NCI-H774 (cell line): Measurements from ENCODE around the gene JAM2.
A peak's percentile ranks its signal among the peaks of the same experiment; 100 is the strongest.
"Not testable (repeated sequence)": the region's sequence is repeated elsewhere in the genome, so short reads cannot be mapped to it uniquely, and the experiment has no call there.

ENCODE experiments used
- DNase-seq: peaks from one replicate; lab custom pipeline; 2025; lab: John Stamatoyannopoulos, UW

JAM2 gene

GRCh38 chr21:25638660-25639550, at the start of gene JAM2:
Gene JAM2, plus strand, starts transcription at chr21:25639258. Its CDS starts 564 bp downstream, at chr21:25639822.
- DNase-seq = no peak

DNA sequence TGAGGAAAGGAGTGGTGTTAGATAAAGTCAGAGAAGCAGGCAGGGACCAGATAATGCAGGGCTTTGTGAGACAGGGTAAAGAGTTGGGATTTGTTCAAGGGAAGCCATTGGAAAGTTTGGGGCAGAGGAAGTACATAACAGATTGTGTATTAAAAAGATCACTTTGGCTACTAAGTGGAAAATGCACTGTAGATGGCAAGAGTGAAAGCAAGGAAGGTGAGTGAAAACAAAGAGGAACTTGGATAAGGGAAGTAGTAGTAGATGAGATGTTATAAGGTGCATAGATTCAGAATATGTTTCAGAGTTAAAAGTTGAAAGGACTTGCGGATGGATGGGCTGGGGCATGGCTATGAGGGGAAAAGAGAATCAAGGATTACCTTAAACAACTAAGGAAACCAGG, 49.2 kb upstream of the JAM2 start:
- DNase-seq = no peak

GRCh38 chr21:25607151-25608043, 31.7 kb upstream of the JAM2 start, which contains the start of gene MRPL39:
Gene MRPL39, minus strand, starts transcription at chr21:25607481. Its CDS starts 6 bp downstream, at chr21:25607475.
- peak; percentile 80 for DNase-seq

DNA sequence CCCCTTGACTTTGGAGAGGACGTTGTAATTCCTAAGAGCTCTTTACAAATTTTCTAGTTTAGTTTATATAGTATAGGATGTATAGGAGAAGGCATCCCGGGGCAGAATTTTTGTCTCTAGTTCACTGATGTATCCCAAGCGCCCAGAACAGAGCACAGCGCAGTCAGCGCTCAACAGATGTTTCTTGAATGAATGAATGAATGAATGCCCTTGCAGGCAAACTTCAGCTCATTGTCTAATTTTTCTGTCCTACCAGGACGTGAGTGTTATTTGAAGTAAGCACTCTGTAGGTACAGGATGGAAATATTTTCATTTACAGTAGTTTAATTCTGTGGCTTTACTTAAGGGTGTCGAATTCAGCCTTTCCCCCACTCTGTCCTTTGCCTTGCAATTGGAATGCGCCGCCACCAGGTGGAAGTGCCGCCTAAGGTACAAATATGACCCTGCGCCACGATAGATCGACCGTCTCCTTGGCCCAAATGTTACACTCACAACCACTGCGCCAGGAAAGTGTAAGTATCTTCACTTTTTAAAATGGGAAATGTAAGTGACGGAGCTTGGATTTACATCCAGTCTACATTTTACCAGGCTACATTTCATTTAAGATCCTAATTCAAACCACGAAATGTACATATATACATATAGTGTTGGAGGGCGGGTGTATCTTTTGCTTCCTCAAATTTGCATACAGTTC, 30.9 kb upstream of the JAM2 start:
- DNase-seq = peak; percentile 74

DNA sequence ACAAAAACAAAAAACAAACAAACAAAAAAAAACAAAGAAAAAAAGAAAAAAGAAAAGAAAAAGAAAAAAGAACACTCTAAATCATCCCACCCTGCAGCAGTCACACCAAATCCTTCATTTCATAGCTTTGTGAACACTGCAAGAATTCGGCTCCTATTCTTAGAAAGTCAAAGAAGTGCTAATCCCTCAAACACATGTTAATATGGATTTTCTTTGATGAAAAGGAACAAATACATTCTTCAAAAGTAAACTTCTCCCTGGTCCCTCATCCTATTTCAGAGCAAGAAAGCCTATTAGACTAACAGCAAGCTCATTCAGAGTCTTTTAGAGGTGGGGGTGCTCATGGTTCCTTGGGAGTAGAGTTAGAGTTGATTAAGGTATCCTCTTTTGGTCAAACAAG, 24.6 kb upstream of the JAM2 start:
- DNase-seq = no peak

DNA sequence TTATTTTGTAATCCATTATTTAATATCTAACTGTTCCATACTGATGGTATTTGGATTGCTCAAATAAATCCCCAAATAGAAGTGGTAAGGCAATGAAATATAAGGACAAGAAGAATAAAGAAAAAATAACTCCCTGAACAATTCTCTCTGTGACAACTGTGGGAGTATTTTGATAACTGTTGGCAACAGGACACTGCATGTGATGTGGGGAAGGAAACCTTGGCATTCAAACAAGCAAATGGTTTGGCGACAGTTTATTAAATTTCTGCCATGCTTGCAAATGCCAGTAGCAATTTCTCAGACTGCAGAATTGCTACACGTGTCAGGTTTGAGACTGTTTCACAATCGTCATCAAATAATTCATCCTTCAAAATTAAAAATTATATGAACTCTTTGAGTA, 23.2 kb upstream of the JAM2 start:
- no peak for DNase-seq

DNA sequence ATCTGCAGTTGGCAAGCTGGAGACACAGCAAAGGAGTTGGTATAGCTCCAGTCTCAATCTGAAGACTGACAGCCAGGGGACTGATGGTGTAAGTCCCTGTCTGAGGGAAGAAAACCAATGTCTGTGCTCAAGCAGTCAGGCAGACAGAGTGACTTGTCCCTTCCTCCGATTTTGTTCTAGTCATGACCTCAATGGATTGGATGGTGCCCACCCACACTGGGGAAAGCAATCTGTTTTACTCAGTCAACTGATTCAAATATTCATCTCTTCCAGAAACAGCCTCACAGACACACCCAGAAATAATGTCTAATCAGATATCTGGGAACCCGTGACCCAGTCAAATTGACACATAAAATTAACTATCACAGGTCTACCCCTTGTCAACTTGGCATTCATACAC, 19.9 kb upstream of the JAM2 start:
- no peak for DNase-seq

GRCh38 chr21:25624511-25624910, 14.5 kb upstream of the JAM2 start:
- DNase-seq = no peak

- DNase-seq = no peak
These were observed 14.0 kb upstream of the JAM2 start for GRCh38 chr21:25625036-25625435.

DNA sequence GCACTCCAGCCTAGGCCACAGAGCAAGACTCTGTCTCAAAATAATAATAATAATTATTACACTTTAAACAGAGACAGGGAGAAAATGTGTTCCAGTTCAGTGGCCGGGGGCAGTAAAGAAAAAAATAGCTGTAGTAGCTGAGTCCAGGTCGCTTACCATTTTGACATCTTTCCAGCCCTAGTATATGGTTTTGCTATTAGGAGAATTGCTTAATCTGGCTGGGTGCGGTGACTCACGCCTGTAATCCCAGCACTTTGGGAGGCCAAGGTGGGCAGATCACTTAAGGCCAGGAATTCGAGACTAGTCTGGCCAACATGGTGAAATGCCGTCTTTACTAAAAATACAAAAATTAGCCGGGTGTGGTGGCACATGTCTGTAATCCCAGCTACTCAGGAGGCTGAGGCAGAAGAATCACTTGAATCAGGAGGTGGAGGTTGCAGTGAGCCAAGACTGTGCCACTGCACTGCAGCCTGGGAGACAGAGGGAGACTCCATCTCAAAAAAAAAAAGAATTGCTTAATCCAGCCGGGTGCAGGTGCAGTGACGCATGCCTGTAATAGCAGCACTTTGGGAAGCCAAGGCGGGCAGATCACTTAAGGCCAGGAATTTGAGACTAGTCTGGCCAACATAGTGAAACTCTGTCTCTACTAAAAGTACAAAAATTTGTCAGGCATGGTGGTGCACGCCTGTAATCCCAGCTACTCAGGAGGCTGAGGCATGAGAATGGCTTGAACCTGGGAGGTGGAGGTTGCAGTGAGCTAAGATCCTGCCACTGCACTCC, 13.1 kb upstream of the JAM2 start:
- not testable (repeated sequence) for DNase-seq

GRCh38 chr21:25626757-25627156, 12.3 kb upstream of the JAM2 start:
- no peak for DNase-seq

GRCh38 chr21:25632296-25632695, 6.8 kb upstream of the JAM2 start:
- no peak for DNase-seq

DNA sequence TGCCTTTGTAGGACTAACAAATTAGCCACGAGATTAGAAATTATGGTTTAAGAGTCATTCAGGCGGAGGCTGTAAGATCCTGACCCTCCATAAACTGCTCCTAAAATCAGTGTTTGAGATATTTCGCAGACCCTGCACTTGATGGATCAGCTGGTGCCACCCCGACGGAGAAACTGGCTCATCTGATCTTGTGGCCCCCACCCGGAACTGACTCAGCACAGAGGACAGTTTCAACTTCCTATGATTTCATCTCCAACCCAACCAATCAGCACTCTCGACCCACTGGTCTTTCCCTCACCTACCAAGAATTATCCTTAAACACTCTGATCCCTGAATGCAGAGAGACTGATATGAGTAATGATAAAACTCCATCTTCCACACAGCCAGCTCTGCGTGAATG, 3.7 kb upstream of the JAM2 start:
- no peak for DNase-seq

- DNase-seq = no peak
These were observed 2.3 kb upstream of the JAM2 start for GRCh38 chr21:25636727-25637126.

- DNase-seq = no peak
These were observed 1.0 kb upstream of the JAM2 start for GRCh38 chr21:25637851-25638659.

GRCh38 chr21:25639551-25640201, 618 bp downstream of the JAM2 start:
- no peak for DNase-seq

DNA sequence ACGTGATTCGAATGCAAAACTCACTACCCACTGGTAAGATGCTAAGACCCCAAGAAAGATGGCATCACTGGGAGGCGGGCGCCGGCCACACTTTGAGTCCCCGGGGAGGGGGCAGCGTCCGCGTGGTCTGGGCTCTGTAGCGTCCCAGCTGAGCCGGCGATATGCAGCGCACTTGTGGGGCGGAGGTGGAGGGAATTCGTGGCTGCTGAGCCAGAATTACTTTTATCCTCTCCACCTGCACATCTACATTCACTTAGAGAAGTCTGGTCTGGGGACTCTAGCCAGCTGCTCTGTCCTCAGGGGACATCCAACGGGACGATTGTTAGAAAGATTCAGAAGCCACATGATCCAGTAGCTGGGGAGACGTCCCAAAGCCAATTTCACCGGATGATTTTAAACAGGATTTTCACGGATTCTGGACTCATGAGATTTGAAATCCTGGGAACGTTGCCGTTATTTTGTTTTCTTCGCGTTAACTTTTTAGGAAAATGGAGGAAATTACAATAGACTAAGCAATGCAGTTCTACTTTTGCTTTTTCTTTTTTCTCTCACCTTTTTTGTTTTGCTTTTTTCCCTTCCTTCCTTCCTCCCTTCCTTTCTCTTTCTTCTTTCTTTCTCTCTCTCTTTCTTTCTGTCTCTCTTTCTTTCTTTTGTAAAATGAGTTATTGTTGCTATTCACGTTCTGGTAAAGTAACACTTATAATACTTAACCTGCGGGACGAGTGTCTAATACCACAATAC, 1.3 kb downstream of the JAM2 start:
- DNase-seq = no peak

DNA sequence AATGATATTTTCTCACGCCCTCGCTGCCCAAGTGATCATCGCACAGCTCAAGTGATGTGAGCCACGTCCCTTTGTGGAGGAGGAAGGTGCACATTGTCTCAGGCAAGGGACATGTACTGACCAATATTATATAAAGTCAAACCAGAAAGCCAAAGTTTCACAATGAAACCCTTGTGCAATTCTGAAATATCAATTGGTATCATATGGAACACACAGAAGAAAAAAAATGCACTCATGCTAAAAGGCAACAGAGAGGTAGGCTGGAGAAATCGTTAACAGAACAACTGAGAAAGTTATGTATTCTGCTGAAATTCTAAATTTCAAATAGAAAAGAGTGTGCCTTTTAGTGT, 1.9 kb downstream of the JAM2 start:
- DNase-seq = no peak

DNA sequence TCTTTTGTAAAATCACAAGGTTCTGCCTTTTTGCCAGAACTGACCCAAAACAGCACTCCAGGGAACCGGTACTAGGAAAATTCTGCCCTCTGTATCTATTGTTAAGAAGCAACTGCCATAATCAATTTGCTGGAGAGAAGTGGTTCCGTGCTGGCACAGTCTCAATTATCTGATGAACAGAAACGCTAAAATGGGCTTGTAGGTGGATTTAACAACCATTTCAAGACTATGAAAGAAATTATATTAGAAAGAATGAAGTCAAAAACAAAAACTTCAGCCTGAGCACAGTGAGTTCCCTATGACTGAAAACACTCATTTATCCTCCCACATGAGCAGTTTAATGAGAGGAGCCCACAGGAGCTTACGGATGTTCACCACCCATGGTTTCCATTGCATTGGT, 4.4 kb downstream of the JAM2 start:
- no peak for DNase-seq
